Heart left ventricle (tissue), 16 donors: ENCODE measurements around the gene ABCA7. TPM values are rescaled to one million over a fixed set of nuclear protein-coding genes. Genes with fewer than 3 reads are reported as not detected.

Experiments
- ATAC-seq, 4 donors: fragments of 200-7000 bp; cut with Tn5 transposase; one replicate each; pipeline ENCODE4 v1.9.1; 2020 to 2022; ENCODE audit warnings: moderate library complexity in 4 of 4, mild to moderate bottlenecking in 3 of 4, moderate number of reproducible peaks in 1 of 4
- DNase-seq, 5 donors: peaks; one replicate each; pipeline ENCODE4 v3.0.0-alpha.2; 2020
- H3K27ac ChIP-seq, 12 donors: fragments of 200-600 bp; sonication (generic) in 4 of 12; one replicate each; pipeline versions ENCODE4 v1.5.0 to v1.8.0; 2016 to 2022; ENCODE audit warnings: mild to moderate bottlenecking in 2 of 12
- H3K27me3 ChIP-seq, 9 donors: fragments of 200-600 bp; sonication (generic) in 2 of 9; one replicate each; pipeline versions ENCODE4 v1.5.1 to v1.8.0; 2016 to 2022; ENCODE audit warnings: mild to moderate bottlenecking in 3 of 9
- H3K36me3 ChIP-seq, 9 donors: fragments of 200-600 bp; sonication (generic) in 2 of 9; one replicate each; pipeline versions ENCODE4 v1.5.0 to v1.8.0; 2018 to 2022; ENCODE audit warnings: mild to moderate bottlenecking in 2 of 9
- H3K4me1 ChIP-seq, 12 donors: fragments of 200-600 bp; sonication (generic) in 4 of 12; one replicate each; pipeline versions ENCODE4 v1.5.0 to v1.8.0; 2016 to 2022; ENCODE audit warnings: mild to moderate bottlenecking in 3 of 12
- H3K4me3 ChIP-seq, 12 donors: fragments of 200-600 bp; sonication (generic) in 4 of 12; one replicate each; pipeline versions ENCODE4 v1.5.0 to v1.8.0; 2017 to 2022; ENCODE audit warnings: mild to moderate bottlenecking in 9 of 12, moderate library complexity in 4 of 12
- H3K9me3 ChIP-seq, 12 donors: fragments of 200-600 bp; sonication (generic) in 4 of 12; one replicate each; pipeline versions ENCODE4 v1.5.0 to v1.8.0; 2016 to 2022; ENCODE audit warnings: mild to moderate bottlenecking in 1 of 12
- POLR2A ChIP-seq, 2 donors: fragments of 450-650 bp; IDR thresholded peaks; one replicate each; pipeline ENCODE4 v1.6.1; 2017; ENCODE audit warnings: antibody characterized with exemption in 2 of 2, mild to moderate bottlenecking in 2 of 2, moderate library complexity in 2 of 2
- WGBS, 4 donors: extraction: QIAGEN DNeasy Blood & Tissue Kit in 2 of 4; methylation state at CpG; one replicate each; pipeline versions ENCODE4 v1.1.5 to v1.1.7; 2013 to 2018; 5-methylcytosine and 5-hydroxymethylcytosine counted together
- intact Hi-C, 10 donors: fragments of 100-400 bp; cut with DNase I; formaldehyde crosslinking; loops; one replicate each; pipeline versions ENCODE4 v1.11.1 to v1.14.2; 2022
- polyA plus RNA-seq, 2 donors: library from polyadenylated mRNA; stranded (reverse); fragments of 200-250 nt; gene quantifications; one replicate each; pipeline ENCODE4 v1.2.3, GENCODE V29; 2013
- total RNA-seq, 9 donors: library from RNA; depleted of rRNA in 2 of 9; stranded (reverse); fragments of >200 nt in 2 of 9; fragmentation: NEBNext Ultra II Directional in 3 of 9; extraction: Animal tissue kit (Norgen Biotek cat#: 25700) in 3 of 9; gene quantifications; one replicate each; pipeline versions ENCODE4 v1.1.0 to v1.2.4, GENCODE V29; 2016 to 2023
- TF ChIP-seq, protein P1 (sequence below), 12 donors: fragments of 200-600 bp; sonication (generic) in 4 of 12; IDR thresholded peaks; one replicate each; pipeline versions ENCODE4 v1.5.0 to v1.8.0; 2018 to 2022; ENCODE audit warnings: antibody characterized with exemption in 12 of 12, mild to moderate bottlenecking in 5 of 12
- donor health status: ischemic (EF 13 %, LVEDD 7.1; RV severe dilation, severe dysfunction).
- donor health status: healthy with polysubstance abuse.
- donor health status: DM: no; HTN: yes; CAD: no.
- donor health status: DM: no; HTN: no; CAD: no.
- donor health status: ischemic (EF 25% LVEDD 6.9; RV normal size, moderate dysfunction).
- donor health status: ischemic (EF 25% LVEDD 5.7; RV mildly dilated, moderate dysfunction).
- donor health status: healthy.
- donor health status: DM: yes; HTN: yes; CAD: no.
- donor health status: ischemic (EF 35%, LVEDD 5.7; RV mildly dilated, moderate dysfunction).
- donor health status: nonischemic (EF 11% LVEDD 7.7; RV severe dilation, severe dysfunction).
- donor health status: DM: yes; HTN: yes; CAD: no.
- donor health status: PGD.
- donor health status: ischemic (EF 29% LVEDD 5.4; RV normal size, mild dysfunction).
- donor health status: nonischemic (EF 23%, LVEDD 6.1; RV moderate dilation, normal function).

ABCA7 gene
- total and polyA plus RNA-seq, 11 donors = 2.9 to 12.4 (median 8.8) TPM

- 86 to 90% (median 89%) methylated on average over 20 of the region's 20 CpGs for WGBS, 4 donors
- Histone ChIP-seq H3K27ac (no peak overlapping the region), H3K36me3 (peaks cover 0 to 46% (median 33%) of the 10 kb centered on the region in 9 donors), H3K4me3 (no peak overlapping the region), H3K27me3 (peaks cover 0 to 7% (median 0%) of the 10 kb centered on the region in 9 donors), H3K9me3 (no peaks in the 10 kb centered on the region), H3K4me1 (peaks cover 0 to 33% (median 11%) of the 10 kb centered on the region in 12 donors)
- intact Hi-C loops = loop anchor here in 1 of 10 donors (10.0 kb wide), 1 partner anchor 52 kb away; no protein-coding TSS in a partner anchor
- TF ChIP-seq, protein P1, sequence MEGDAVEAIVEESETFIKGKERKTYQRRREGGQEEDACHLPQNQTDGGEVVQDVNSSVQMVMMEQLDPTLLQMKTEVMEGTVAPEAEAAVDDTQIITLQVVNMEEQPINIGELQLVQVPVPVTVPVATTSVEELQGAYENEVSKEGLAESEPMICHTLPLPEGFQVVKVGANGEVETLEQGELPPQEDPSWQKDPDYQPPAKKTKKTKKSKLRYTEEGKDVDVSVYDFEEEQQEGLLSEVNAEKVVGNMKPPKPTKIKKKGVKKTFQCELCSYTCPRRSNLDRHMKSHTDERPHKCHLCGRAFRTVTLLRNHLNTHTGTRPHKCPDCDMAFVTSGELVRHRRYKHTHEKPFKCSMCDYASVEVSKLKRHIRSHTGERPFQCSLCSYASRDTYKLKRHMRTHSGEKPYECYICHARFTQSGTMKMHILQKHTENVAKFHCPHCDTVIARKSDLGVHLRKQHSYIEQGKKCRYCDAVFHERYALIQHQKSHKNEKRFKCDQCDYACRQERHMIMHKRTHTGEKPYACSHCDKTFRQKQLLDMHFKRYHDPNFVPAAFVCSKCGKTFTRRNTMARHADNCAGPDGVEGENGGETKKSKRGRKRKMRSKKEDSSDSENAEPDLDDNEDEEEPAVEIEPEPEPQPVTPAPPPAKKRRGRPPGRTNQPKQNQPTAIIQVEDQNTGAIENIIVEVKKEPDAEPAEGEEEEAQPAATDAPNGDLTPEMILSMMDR (IDR thresholded peaks at IDR 0.05) = no peak
- no peak for TF ChIP-seq POLR2A (IDR thresholded peaks at IDR 0.05)
- no peak for DNase-seq
- ATAC-seq = no peak
Observed at GRCh38 chr19:1032264-1032867, 7.5 kb upstream of the ABCA7 start.

DNA sequence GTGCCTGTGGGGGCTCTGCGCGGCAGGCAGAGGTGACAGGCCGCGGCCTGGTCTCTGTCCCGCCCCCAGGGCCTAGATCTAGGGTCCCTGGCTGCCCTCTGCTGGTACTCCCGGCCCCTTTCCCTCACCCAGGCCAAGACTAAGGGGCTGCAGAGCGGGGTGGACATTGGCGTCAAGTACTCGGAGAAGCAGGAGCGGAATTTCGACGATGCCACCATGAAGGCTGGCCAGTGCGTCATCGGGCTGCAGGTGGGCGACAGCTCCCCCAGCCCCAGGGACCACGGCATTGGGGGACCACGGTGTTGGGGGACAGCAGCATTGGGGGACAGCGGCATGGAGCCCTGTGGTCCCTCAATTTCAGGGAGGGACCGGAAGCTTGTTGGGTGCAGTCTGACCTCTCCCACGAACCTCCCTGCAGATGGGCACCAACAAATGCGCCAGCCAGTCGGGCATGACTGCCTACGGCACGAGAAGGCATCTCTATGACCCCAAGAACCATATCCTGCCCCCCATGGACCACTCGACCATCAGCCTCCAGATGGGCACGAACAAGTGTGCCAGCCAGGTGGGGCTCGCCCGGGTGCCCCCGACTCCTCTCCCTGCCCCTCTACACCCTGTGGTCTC lies 3.8 kb upstream of the ABCA7 start:
- Histone ChIP-seq H3K27me3 (no peaks in the 10 kb centered on the region), H3K4me3 (no peak overlapping the region), H3K9me3 (no peaks in the 10 kb centered on the region), H3K36me3 (peaks cover 0 to 51% (median 35%) of the 10 kb centered on the region in 9 donors), H3K27ac (no peak overlapping the region), H3K4me1 (peaks cover 3 to 44% (median 17%) of the 10 kb centered on the region in 12 donors)
- no peak for TF ChIP-seq POLR2A (IDR thresholded peaks at IDR 0.05)
- TF ChIP-seq, protein P1 (IDR thresholded peaks at IDR 0.05) = no peak
- ATAC-seq (no peak), DNase-seq (peak in 1 of 5 donors; percentile 24)
- intact Hi-C loops = loop anchor here in 1 of 10 donors (10.0 kb wide), 1 partner anchor 49 kb away; no protein-coding TSS in a partner anchor
- 85 to 87% (median 87%) methylated on average over 29 of the region's 29 CpGs for WGBS, 4 donors

- intact Hi-C loops = loop anchor here in 1 of 10 donors (10.0 kb wide), 1 partner anchor 47 kb away; no protein-coding TSS in a partner anchor
- Histone ChIP-seq H3K4me1 (peaks cover 3 to 53% (median 22%) of the 10 kb centered on the region in 12 donors), H3K36me3 (peaks cover 0 to 40% (median 24%) of the 10 kb centered on the region in 9 donors), H3K27me3 (no peaks in the 10 kb centered on the region), H3K4me3 (peak overlapping the region in 1 of 12 donors; percentile 33), H3K9me3 (no peaks in the 10 kb centered on the region), H3K27ac (peak overlapping the region in 5 of 12 donors; percentile 9 to 92 (median 38))
- TF ChIP-seq, protein P1 (IDR thresholded peaks at IDR 0.05) = no peak
- TF ChIP-seq POLR2A (IDR thresholded peaks at IDR 0.05) = no peak
- DNase-seq (no peak), ATAC-seq (no peak)
- WGBS, 4 donors = 70 to 77% (median 73%) methylated on average over 18 to 22 of the region's 22 CpGs
Observed at GRCh38 chr19:1037621-1038064, 2.3 kb upstream of the ABCA7 start.
